Liver (tissue), 9 donors: ENCODE results near the gene ASS1. TPM values are rescaled to one million over a fixed set of nuclear protein-coding genes. Genes with fewer than 3 reads are reported as not detected.

ENCODE experiments used
- DNase-seq: peaks from one replicate; pipeline ENCODE4 v3.0.0-alpha.2; 2017; ENCODE audit warnings: low spot score
- H3K27ac ChIP-seq, 2 donors: one replicate each; pipeline ENCODE4 v1.7.0; 2013; ENCODE audit warnings: inconsistent platforms in 2 of 2, low read length in 2 of 2, control low read depth in 1 of 2, low read depth in 1 of 2, mild to moderate bottlenecking in 1 of 2
- H3K27me3 ChIP-seq, 4 donors: one replicate each; pipeline versions ENCODE4 v1.6.1 to v1.7.0; 2013; ENCODE audit warnings: low read length in 3 of 4, inconsistent platforms in 1 of 4, mild to moderate bottlenecking in 1 of 4, moderate library complexity in 1 of 4; ENCODE audit not compliant: control insufficient read depth in 4 of 4, insufficient read depth in 4 of 4
- H3K36me3 ChIP-seq, 4 donors: one replicate each; pipeline versions ENCODE4 v1.6.1 to v1.7.0; 2013; ENCODE audit warnings: low read length in 3 of 4, mild to moderate bottlenecking in 3 of 4, low read depth in 1 of 4, moderate library complexity in 1 of 4; ENCODE audit not compliant: control insufficient read depth in 4 of 4, insufficient read depth in 3 of 4
- H3K4me1 ChIP-seq, 4 donors: one replicate each; pipeline versions ENCODE4 v1.6.1 to v1.7.0; 2013; ENCODE audit warnings: low read length in 3 of 4, mild to moderate bottlenecking in 3 of 4, moderate library complexity in 1 of 4; ENCODE audit not compliant: control insufficient read depth in 4 of 4, insufficient read depth in 4 of 4
- H3K4me3 ChIP-seq, 3 donors: one replicate each; pipeline versions ENCODE4 v1.6.1 to v1.7.0; 2013; ENCODE audit warnings: low read length in 3 of 3, control low read depth in 1 of 3, low read depth in 1 of 3, mild to moderate bottlenecking in 1 of 3
- H3K9ac ChIP-seq, 2 donors: one replicate each; pipeline ENCODE4 v1.7.0; 2013; ENCODE audit warnings: low read length in 2 of 2, mild to moderate bottlenecking in 2 of 2, moderate library complexity in 2 of 2, control low read depth in 1 of 2, low read depth in 1 of 2
- H3K9me3 ChIP-seq, 4 donors: one replicate each; pipeline versions ENCODE4 v1.6.1 to v1.7.0; 2013; ENCODE audit warnings: low read length in 3 of 4; ENCODE audit not compliant: control insufficient read depth in 4 of 4
- ATF3 ChIP-seq: IDR thresholded peaks from 2 replicates; pipeline ENCODE4 v1.6.1; 2016; ENCODE audit warnings: antibody characterized with exemption
- CTCF ChIP-seq: fragments of 150-350 bp; IDR thresholded peaks from 2 replicates; pipeline ENCODE4 v1.5.1; 2017; ENCODE audit warnings: improper control_type of control experiment, low read depth, low read length; ENCODE audit not compliant: missing input control
- EGR1 ChIP-seq, 2 donors: IDR thresholded peaks; 2 replicates each; pipeline ENCODE4 v1.6.1; 2016 to 2018; ENCODE audit warnings: antibody characterized with exemption in 2 of 2, low read depth in 2 of 2
- FOXA1 ChIP-seq: IDR thresholded peaks from 2 replicates; pipeline ENCODE4 v1.6.1; 2016; ENCODE audit warnings: antibody characterized with exemption
- HNF4G ChIP-seq: IDR thresholded peaks from 2 replicates; pipeline ENCODE4 v1.6.1; 2016; ENCODE audit warnings: antibody characterized with exemption
- JUND ChIP-seq, 2 donors: IDR thresholded peaks; 2 replicates each; pipeline ENCODE4 v1.6.1; 2016; ENCODE audit warnings: antibody characterized with exemption in 2 of 2
- MAX ChIP-seq: IDR thresholded peaks from 2 replicates; pipeline ENCODE4 v1.6.1; 2016; ENCODE audit warnings: antibody characterized with exemption
- NR2F2 ChIP-seq: IDR thresholded peaks from 2 replicates; pipeline ENCODE4 v1.6.1; 2016; ENCODE audit warnings: antibody characterized with exemption
- RAD21 ChIP-seq, 2 donors: IDR thresholded peaks; 2 replicates each; pipeline ENCODE4 v1.6.1; 2016; ENCODE audit warnings: antibody characterized with exemption in 2 of 2, mild to moderate bottlenecking in 2 of 2
- REST ChIP-seq: IDR thresholded peaks from 2 replicates; pipeline ENCODE4 v1.6.1; 2016; ENCODE audit warnings: antibody characterized with exemption, mild to moderate bottlenecking
- RXRA ChIP-seq, 2 donors: IDR thresholded peaks; 2 replicates each; pipeline ENCODE4 v1.6.1; 2017 to 2018; ENCODE audit warnings: antibody characterized with exemption in 2 of 2, mild to moderate bottlenecking in 1 of 2
- TAF1 ChIP-seq: conservative IDR thresholded peaks from 2 replicates; pipeline ENCODE4 v1.6.1; 2016; ENCODE audit warnings: antibody characterized with exemption, mild to moderate bottlenecking
- YY1 ChIP-seq: IDR thresholded peaks from 2 replicates; pipeline ENCODE4 v1.6.1; 2016; ENCODE audit warnings: antibody characterized with exemption, mild to moderate bottlenecking
- WGBS: extraction: QIAGEN DNeasy Blood & Tissue Kit; methylation state at CpG from one replicate; pipeline ENCODE4 v1.1.7; 2013; 5-methylcytosine and 5-hydroxymethylcytosine counted together
- polyA plus RNA-seq, 2 donors: library from polyadenylated mRNA; stranded (reverse) in 1 of 2; unstranded in 1 of 2; fragments of 200-250 nt in 1 of 2; fragments of >200 nt in 1 of 2; fragmentation: Nextera tagmentation in 1 of 2; extraction: Ambion mirVana in 1 of 2; gene quantifications; one replicate each; pipeline versions ENCODE4 v1.2.1 to v1.2.3, GENCODE V29; 2013 to 2015
- total RNA-seq, 2 donors: library from RNA; depleted of rRNA; stranded (reverse); fragments of >200 nt; gene quantifications; one replicate each; pipeline ENCODE4 v1.2.3, GENCODE V29; 2014
- donor health status: healthy.
- donor health status: healthy.
- donor health status: healthy.
- donor health status: healthy.
- donor health status: healthy.

The ASS1 gene
- total and polyA plus RNA-seq, 4 donors, result 396 to 711 (median 533) TPM

GRCh38 chr9:130543368-130543767, 98.6 kb downstream of the ASS1 start:
- TF ChIP-seq JUND (IDR thresholded peaks at IDR 0.05) (no peak), CTCF (no peak)
- Histone ChIP-seq H3K36me3 (no peaks in the 10 kb centered on the region), H3K4me3 (no peak overlapping the region), H3K9ac (no peak overlapping the region), H3K4me1 (peaks cover 4 to 19% (median 11%) of the 10 kb centered on the region in 4 donors), H3K27ac (no peak overlapping the region), H3K9me3 (no peaks in the 10 kb centered on the region), H3K27me3 (no peaks in the 10 kb centered on the region)
- 83% methylated on average over 8 of the region's 8 CpGs for WGBS
- DNase-seq, result no peak

- Histone ChIP-seq H3K27me3 (no peaks in the 10 kb centered on the region), H3K9ac (no peak overlapping the region), H3K4me3 (no peak overlapping the region), H3K36me3 (no peaks in the 10 kb centered on the region), H3K4me1 (peaks cover 4 to 22% (median 12%) of the 10 kb centered on the region in 4 donors), H3K9me3 (no peaks in the 10 kb centered on the region), H3K27ac (no peak overlapping the region)
- WGBS, result 86% methylated on average over 6 of the region's 6 CpGs
- no peak for DNase-seq
- no peak for TF ChIP-seq RXRA (IDR thresholded peaks at IDR 0.05)
- no peak for TF ChIP-seq EGR1 (IDR thresholded peaks at IDR 0.05; ENCODE audit: low read depth in 2 of 2)
- TF ChIP-seq REST, result no peak
- no peak for TF ChIP-seq JUND (IDR thresholded peaks at IDR 0.05)
- TF ChIP-seq CTCF, result no peak
- TF ChIP-seq FOXA1, result no peak
- TF ChIP-seq NR2F2, result no peak
- TF ChIP-seq TAF1, result no peak
- no peak for TF ChIP-seq YY1
- TF ChIP-seq ATF3, result no peak
- TF ChIP-seq MAX, result no peak
- TF ChIP-seq RAD21 (IDR thresholded peaks at IDR 0.05), result no peak
- TF ChIP-seq HNF4G, result no peak
These were observed 99.1 kb downstream of the ASS1 start for GRCh38 chr9:130543859-130544258.
